Colonic mucosa (tissue), 4 donors: Measurements from ENCODE around the gene FGR. TPM values are rescaled to one million over a fixed set of nuclear protein-coding genes. Genes with fewer than 3 reads are reported as not detected.

Experiments
- DNase-seq: peaks from one replicate; pipeline ENCODE4 v3.0.0-alpha.2; 2020
- H3K27ac ChIP-seq: fragments of 200-600 bp; one replicate; pipeline ENCODE4 v1.8.0; 2021
- H3K27me3 ChIP-seq: fragments of 200-600 bp; one replicate; pipeline ENCODE4 v1.8.0; 2021
- H3K36me3 ChIP-seq: fragments of 200-600 bp; one replicate; pipeline ENCODE4 v1.8.0; 2021
- H3K4me1 ChIP-seq: fragments of 200-600 bp; one replicate; pipeline ENCODE4 v1.8.0; 2021; ENCODE audit warnings: mild to moderate bottlenecking
- H3K4me3 ChIP-seq: fragments of 200-600 bp; one replicate; pipeline ENCODE4 v1.8.0; 2021
- H3K9ac ChIP-seq, 2 donors: one replicate each; pipeline ENCODE4 v1.7.0; 2013; ENCODE audit warnings: control low read depth in 2 of 2, low read depth in 2 of 2, low read length in 2 of 2
- H3K9me3 ChIP-seq: fragments of 200-600 bp; one replicate; pipeline ENCODE4 v1.8.0; 2021
- intact Hi-C: fragments of 100-400 bp; cut with DNase I; formaldehyde crosslinking; loops from one replicate; pipeline ENCODE4 v1.14.1; 2022
- total RNA-seq, 2 donors: library from RNA; stranded (reverse); fragmentation: NEBNext Ultra II Directional in 1 of 2; extraction: Animal tissue kit (Norgen Biotek cat#: 25700) in 1 of 2; gene quantifications; one replicate each; pipeline ENCODE4 v1.2.1, GENCODE V29; 2021
- TF ChIP-seq, protein P1 (sequence below): fragments of 200-600 bp; IDR thresholded peaks from one replicate; pipeline ENCODE4 v1.8.0; 2022; ENCODE audit warnings: antibody characterized with exemption, mild to moderate bottlenecking
- donor health status: healthy.
- donor health status: DM: no; HTN: no; CAD: no.
- donor health status: DM: no; HTN: no; CAD: no.

Gene FGR
- total RNA-seq, 2 donors from 2014 or later = 1.4 to 2.0 TPM

DNA sequence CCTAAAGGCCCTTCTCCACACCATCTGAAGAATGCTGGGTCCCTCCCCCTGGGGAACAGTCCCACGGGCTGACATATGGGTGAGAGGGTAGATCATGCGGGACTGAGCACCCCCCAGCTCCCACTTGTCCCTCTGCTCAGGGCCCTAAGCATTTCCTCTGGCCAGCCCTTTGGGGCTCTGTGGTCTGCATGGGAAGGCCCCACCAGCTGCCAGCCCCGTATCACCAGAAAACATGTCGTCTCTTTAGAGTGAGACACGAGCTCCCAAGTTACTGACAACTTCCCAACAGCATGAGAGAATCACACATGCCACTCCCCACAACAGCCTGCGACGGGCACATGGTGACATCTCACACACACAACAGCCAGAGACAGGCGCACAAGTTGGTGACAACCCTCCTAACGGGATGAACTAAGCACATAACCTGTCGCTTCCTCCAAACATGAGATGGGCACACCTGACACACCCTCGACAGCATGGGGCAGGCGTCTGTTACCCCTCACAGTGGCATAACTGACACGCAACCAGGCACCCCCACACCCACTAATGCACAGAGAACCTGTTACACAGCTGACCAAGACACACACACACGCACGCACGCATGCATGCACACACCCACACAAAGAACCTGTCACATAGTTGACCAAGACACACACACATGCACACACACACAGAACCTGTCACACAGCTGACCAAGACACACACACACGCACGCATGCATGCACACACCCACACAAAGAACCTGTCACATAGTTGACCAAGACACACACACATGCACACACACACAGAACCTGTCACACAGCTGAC is 72.2 kb downstream of the FGR start:
- peaks cover 32% of the 10 kb centered on the region for H3K4me1 ChIP-seq
- H3K27ac ChIP-seq = no peak overlapping the region
- TF ChIP-seq, protein P1, sequence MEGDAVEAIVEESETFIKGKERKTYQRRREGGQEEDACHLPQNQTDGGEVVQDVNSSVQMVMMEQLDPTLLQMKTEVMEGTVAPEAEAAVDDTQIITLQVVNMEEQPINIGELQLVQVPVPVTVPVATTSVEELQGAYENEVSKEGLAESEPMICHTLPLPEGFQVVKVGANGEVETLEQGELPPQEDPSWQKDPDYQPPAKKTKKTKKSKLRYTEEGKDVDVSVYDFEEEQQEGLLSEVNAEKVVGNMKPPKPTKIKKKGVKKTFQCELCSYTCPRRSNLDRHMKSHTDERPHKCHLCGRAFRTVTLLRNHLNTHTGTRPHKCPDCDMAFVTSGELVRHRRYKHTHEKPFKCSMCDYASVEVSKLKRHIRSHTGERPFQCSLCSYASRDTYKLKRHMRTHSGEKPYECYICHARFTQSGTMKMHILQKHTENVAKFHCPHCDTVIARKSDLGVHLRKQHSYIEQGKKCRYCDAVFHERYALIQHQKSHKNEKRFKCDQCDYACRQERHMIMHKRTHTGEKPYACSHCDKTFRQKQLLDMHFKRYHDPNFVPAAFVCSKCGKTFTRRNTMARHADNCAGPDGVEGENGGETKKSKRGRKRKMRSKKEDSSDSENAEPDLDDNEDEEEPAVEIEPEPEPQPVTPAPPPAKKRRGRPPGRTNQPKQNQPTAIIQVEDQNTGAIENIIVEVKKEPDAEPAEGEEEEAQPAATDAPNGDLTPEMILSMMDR = no peak
- H3K4me3 ChIP-seq = no peak overlapping the region
- intact Hi-C loops = no loop called here
- no peak for DNase-seq
- H3K9me3 ChIP-seq = no peaks in the 10 kb centered on the region
- no peaks in the 10 kb centered on the region for H3K36me3 ChIP-seq
- no peaks in the 10 kb centered on the region for H3K27me3 ChIP-seq
- H3K9ac ChIP-seq = no peak overlapping the region

Other genes starting within 250 kb of the FGR start
- gene GPR3, start 242.6 kb downstream of the FGR start, total RNA-seq = under 1 TPM; 0.32 to 0.49 TPM
- gene WASF2, start 145.0 kb downstream of the FGR start, total RNA-seq = 100 to 1,000 TPM; 120 to 168 TPM
- 10 to 100 TPM; 18.4 to 26.8 TPM for gene AHDC1, start 31.0 kb downstream of the FGR start, total RNA-seq
- gene IFI6, start 37.0 kb upstream of the FGR start, total RNA-seq = 10 to 100 TPM; 18.0 to 25.1 TPM
- gene FAM76A, start 90.8 kb upstream of the FGR start, total RNA-seq = 10 to 100 TPM; 10.5 to 11.3 TPM
- gene STX12, start 138.0 kb upstream of the FGR start, total RNA-seq = 10 to 100 TPM; 49.2 to 65.0 TPM
- gene PPP1R8, start 195.6 kb upstream of the FGR start, total RNA-seq = 10 to 100 TPM; 31.8 to 39.2 TPM
- 10 to 100 TPM in 1 of 2 donors, 1 to 10 TPM in 1; 6.8 to 12.6 TPM for gene THEMIS2, start 237.4 kb upstream of the FGR start, total RNA-seq